Subcutaneous abdominal adipose tissue (tissue), 5 donors: ENCODE results near the gene SH2B2.

Source experiments
- H3K27ac ChIP-seq: one replicate; pipeline ENCODE4 v1.7.0; 2013; ENCODE audit warnings: low read depth, mild to moderate bottlenecking, inconsistent platforms, low read length, moderate library complexity
- H3K27me3 ChIP-seq, 5 donors: one replicate each; pipeline ENCODE4 v1.7.0; 2013; ENCODE audit warnings: low read length in 5 of 5, inconsistent platforms in 1 of 5; ENCODE audit not compliant: control insufficient read depth in 5 of 5, insufficient read depth in 4 of 5
- H3K36me3 ChIP-seq, 5 donors: one replicate each; pipeline ENCODE4 v1.7.0; 2013; ENCODE audit warnings: low read length in 5 of 5; ENCODE audit not compliant: control insufficient read depth in 5 of 5, insufficient read depth in 5 of 5
- H3K4me1 ChIP-seq, 5 donors: one replicate each; pipeline ENCODE4 v1.7.0; 2013; ENCODE audit warnings: low read length in 5 of 5, mild to moderate bottlenecking in 3 of 5, moderate library complexity in 1 of 5; ENCODE audit not compliant: control insufficient read depth in 5 of 5, insufficient read depth in 5 of 5
- H3K4me3 ChIP-seq, 5 donors: one replicate each; pipeline ENCODE4 v1.7.0; 2013; ENCODE audit warnings: low read length in 5 of 5, low read depth in 1 of 5
- H3K9ac ChIP-seq, 5 donors: one replicate each; pipeline ENCODE4 v1.7.0; 2013; ENCODE audit warnings: low read length in 5 of 5, mild to moderate bottlenecking in 4 of 5, moderate library complexity in 3 of 5
- H3K9me3 ChIP-seq, 5 donors: one replicate each; pipeline ENCODE4 v1.7.0; 2013; ENCODE audit warnings: low read length in 5 of 5; ENCODE audit not compliant: control insufficient read depth in 5 of 5
- donor health status: healthy.
- donor health status: healthy.
- donor health status: healthy.
- donor health status: healthy.
- donor health status: healthy.

The SH2B2 gene

DNA sequence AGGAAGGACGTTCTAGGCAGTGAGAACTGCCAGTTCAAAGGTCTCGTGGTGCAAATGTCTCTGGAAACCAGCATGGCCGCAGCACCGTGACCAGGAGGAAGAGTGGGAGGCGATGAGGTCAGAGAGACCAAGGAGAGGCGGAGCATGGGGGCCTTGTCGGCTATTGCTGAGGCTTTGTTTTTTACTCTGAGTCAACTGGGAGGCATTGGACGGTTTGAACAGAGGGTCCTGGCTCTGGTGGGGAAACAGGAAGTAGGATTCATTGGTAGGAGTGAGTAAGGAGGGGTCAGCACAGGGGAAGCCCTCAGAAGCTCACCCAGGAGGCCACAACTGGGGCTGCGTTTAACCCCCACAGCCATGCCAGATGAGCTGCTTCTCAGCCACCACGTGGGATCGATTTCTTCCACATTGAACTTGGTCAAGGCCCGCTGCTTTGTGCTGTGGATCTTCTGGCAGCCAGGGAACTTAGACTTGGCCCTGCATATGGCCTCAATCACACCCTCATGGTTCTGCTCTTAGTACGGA lies 22.2 kb upstream of the SH2B2 start:
- Histone ChIP-seq H3K9ac (no peak overlapping the region), H3K36me3 (no peaks in the 10 kb centered on the region), H3K27ac (no peak overlapping the region), H3K9me3 (no peaks in the 10 kb centered on the region), H3K27me3 (peaks cover 0 to 3% (median 0%) of the 10 kb centered on the region in 5 donors), H3K4me3 (no peak overlapping the region), H3K4me1 (no peaks in the 10 kb centered on the region)

DNA sequence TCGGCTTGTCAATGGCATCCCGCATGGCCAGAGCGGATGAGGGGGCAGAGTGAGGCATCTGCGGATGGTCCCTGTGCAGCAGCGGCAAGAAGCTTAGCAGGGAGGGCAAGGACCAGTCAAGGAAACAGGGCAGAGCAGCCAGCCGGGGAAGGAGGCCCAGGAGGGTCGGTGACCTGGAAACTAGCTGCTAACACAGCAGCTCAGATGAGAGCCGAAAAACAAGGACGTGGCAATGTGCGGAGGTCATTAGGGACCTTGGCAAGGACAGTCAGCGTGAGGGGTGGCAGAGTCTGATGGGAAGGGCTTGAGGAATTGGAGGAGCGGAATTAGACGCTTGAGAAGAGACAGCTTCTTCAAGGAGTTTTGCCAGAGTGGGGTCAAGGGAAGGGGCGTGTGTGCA lies 20.1 kb upstream of the SH2B2 start:
- H3K9ac ChIP-seq = no peak overlapping the region
- H3K27ac ChIP-seq = no peak overlapping the region
- no peaks in the 10 kb centered on the region for H3K36me3 ChIP-seq
- H3K9me3 ChIP-seq = no peaks in the 10 kb centered on the region
- peaks cover 0 to 3% (median 0%) of the 10 kb centered on the region in 5 donors for H3K27me3 ChIP-seq
- H3K4me1 ChIP-seq = no peaks in the 10 kb centered on the region
- no peak overlapping the region for H3K4me3 ChIP-seq

DNA sequence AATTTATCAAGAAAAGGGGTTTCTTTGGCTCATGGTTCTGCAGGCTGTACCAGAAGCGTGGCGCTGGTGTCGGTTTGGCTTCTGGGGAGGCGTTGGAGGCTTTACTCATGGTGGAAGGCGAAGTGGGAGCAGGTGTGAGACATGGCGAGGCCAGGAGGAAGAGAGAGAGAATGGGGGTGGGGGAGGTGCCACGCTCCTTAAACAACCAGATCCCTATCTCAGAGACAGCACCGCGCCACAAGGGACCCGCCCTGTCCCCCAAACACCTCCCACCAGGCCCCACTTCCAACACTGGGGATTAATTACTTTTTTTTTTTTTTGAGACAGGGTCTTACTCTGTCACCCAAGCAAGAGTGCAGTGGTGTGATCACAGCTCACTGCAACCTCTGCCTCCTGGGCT lies 18.0 kb upstream of the SH2B2 start:
- H3K36me3 ChIP-seq = no peaks in the 10 kb centered on the region
- no peaks in the 10 kb centered on the region for H3K9me3 ChIP-seq
- H3K27me3 ChIP-seq = peaks cover 0 to 3% (median 0%) of the 10 kb centered on the region in 5 donors
- H3K4me3 ChIP-seq = no peak overlapping the region
- peaks cover 0 to 3% (median 0%) of the 10 kb centered on the region in 5 donors for H3K4me1 ChIP-seq
- no peak overlapping the region for H3K9ac ChIP-seq
- H3K27ac ChIP-seq = no peak overlapping the region

DNA sequence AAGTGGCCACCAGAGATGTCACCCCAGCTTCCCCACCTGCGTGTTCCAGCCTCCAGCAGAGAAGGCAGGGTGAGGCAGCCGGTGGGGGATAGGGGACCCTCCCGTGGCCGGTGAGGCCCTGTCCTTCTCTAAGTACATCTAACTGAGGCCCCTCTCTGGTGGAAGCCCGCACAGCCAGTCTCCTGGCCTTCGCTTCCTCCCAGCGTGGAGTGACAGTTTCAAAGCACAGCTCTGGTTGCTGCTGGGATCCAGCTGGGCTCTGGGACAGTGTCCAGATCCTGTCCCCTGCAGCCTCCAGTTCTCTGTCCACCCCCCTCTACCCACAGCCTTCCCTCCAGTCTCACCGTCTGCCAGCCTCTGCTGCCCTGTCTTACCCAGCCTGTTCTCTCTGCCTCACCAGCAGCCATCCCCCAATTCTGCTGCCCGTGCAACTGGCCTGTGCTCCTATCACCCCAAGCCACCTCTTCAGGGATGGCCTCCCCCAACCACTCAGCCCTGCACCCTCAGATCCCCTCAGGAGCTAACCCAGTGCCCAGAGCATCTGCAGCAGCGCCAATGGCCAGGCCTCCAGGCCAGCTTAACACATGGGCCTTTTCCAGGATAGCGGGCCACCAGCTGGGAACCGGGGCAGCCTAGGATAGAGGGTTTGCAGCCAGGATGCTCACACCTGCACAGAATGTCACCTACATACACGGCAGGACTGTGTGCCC lies 16.3 kb upstream of the SH2B2 start:
- Histone ChIP-seq H3K9ac (no peak overlapping the region), H3K4me1 (peaks cover 0 to 3% (median 0%) of the 10 kb centered on the region in 5 donors), H3K27ac (no peak overlapping the region), H3K4me3 (no peak overlapping the region), H3K36me3 (peaks cover 0 to 3% (median 0%) of the 10 kb centered on the region in 5 donors), H3K9me3 (no peaks in the 10 kb centered on the region), H3K27me3 (peaks cover 0 to 3% (median 0%) of the 10 kb centered on the region in 5 donors)

DNA sequence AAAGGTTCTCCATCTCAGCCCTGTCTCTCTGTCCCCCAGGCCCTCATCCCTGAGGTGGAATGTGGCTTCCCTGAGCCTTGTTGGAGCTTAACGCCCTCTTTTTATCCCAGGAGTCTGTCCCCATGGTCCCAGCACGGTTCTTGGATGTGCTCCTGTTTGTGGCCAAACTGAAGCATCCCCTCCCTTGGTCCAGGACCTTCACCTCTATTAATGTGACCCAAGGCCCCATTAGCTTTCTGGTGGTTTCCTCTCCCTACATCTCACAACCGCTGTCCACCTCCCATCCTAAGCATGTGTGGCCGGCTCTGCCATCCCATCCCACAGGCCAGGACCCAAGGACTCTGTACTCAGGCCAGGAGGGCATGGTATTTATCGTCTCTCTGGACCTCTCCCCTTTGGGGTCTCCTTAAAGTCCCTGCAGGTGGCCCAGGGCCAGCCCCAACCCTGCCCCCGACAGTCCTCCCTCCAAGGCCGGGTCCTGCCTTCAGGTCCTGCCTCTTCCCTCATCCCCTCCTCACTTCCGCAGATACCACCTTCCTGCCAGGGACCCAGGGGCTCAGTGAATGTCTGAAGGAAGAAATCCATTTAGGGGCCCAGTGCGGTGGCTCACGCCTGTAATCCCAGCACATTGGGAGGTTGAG lies 15.4 kb upstream of the SH2B2 start:
- peaks cover 0 to 2% (median 0%) of the 10 kb centered on the region in 5 donors for H3K27me3 ChIP-seq
- peaks cover 0 to 3% (median 0%) of the 10 kb centered on the region in 5 donors for H3K36me3 ChIP-seq
- H3K9me3 ChIP-seq = no peaks in the 10 kb centered on the region
- no peak overlapping the region for H3K27ac ChIP-seq
- peaks cover 0 to 3% (median 0%) of the 10 kb centered on the region in 5 donors for H3K4me1 ChIP-seq
- no peak overlapping the region for H3K4me3 ChIP-seq
- no peak overlapping the region for H3K9ac ChIP-seq

DNA sequence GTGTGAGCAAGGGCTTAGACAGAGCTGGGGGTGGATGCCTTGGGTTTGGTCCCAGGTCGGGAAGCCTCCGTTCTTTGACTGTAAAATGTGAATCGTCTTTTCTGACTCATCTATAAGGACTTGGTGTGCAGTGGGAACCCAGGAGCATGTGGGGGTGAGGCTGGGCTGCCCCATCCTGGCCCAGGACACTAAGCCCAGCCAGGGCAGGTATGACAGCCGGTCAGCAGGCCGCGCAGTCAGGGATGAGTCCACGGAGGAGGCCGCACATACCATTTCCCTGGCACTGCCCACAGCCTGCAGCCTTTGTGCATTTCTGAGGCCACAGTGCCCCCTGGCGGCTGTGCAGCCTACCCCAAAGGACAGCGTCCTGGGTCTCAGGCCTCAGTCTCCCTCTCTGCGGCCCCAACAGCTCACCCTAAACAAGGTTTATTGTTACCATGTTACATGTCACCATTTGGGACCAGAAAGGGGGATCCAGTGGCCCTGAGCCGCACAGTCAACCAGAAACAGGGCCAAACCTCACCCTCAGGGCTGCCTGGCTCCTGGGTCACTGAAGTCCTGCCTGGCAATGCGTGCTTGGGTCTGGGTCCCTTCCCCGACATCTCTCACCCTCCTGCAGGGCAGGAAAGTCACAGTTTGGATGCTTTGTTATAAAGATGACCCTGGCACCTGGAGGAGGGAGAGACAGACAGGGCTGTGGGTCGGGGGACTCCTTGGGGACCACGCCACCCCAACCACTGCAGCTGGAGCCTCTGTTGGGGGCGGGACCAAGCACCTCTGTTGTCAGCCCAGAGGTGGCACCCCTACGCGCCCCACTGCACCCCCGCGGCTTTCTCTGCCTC lies 14.4 kb upstream of the SH2B2 start:
- Histone ChIP-seq H3K9me3 (no peaks in the 10 kb centered on the region), H3K4me3 (no peak overlapping the region), H3K27me3 (no peaks in the 10 kb centered on the region), H3K9ac (no peak overlapping the region), H3K27ac (no peak overlapping the region), H3K36me3 (peaks cover 0 to 3% (median 0%) of the 10 kb centered on the region in 5 donors), H3K4me1 (peaks cover 0 to 3% (median 0%) of the 10 kb centered on the region in 5 donors)

DNA sequence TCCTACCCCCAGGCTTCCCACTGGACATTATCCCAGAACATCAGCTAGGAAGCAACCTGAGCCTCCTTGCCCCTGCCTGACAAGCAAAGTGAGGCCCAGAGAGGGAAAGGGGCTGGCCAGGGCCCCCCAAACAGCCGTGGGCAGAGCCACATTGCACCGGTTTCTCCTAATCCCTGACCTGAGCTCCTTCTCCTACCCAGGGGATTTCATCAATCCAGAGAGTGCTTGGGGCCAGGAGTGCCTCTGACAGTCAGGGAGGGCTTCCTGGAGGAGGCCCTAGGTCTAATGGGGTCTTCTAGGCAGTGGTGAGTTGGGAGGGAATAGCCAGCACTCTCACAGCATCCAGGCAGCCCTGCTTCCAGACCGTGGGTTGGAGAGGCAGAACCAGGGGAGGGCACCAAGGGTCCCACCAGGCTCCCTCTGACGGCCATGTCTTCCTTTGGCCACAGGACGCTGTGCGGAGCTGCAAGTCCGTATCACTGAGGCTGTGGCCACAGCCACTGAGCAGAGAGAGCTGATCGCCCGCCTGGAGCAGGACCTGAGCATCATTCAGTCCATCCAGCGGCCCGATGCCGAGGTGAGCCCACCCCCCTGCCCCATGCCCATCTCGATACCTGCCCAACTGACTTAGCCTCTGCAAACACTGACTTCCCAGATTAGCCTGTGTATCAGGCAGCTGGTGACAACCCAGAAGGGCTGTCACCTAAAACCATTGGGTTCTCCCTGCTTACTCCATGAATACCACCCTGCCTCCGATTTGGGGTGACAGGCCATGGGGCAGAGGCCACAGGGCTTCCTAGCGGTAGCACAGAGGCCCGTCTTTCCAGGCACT lies 13.5 kb upstream of the SH2B2 start:
- Histone ChIP-seq H3K4me1 (peaks cover 0 to 3% (median 0%) of the 10 kb centered on the region in 5 donors), H3K9me3 (no peaks in the 10 kb centered on the region), H3K27me3 (no peaks in the 10 kb centered on the region), H3K4me3 (no peak overlapping the region), H3K36me3 (peaks cover 0 to 3% (median 0%) of the 10 kb centered on the region in 5 donors), H3K9ac (no peak overlapping the region), H3K27ac (no peak overlapping the region)

DNA sequence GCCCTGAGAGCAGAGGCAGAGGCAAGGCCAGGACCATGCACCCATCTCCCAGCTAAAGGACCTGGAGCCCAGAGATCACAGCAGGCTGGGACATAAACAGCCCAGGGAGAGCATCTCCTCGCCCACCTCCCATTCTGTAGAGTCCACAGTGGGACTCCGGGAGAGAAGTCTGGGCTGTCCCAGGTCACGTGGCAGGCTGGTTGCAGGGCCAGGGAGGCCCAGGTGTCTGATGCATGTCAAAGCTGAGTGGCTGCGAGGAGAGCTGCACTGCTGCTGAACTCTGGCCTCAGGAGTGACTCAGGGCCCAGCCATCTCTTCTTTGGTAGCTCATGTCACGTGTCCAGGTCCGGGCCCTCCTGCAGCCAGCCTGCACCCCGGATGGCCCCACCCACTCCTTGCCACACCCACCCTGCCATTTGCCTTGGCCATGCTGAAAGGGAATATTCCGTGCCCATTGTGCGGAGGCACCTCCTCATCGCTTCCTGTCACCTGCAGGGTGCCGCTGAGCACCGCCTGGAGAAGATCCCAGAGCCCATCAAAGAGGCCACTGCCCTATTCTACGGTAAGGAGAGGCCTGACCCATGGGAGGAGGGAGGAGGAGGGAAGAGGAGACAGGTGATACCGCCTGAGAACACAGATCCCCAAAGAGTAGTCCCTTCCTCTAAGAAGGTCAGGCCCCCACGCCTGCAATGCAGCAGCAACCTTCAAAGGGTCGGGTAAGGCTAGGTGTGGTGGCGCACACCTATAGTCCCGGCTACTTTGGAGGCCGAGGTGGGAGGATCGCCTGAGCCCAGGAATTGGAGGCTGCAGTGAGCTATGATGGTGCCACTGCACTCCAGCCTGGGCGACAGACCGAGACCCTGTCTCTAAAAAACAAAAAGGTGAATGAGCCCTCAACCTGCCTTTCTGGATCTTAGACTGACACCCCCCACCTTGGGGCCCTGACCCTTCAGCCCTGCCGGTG lies 12.6 kb upstream of the SH2B2 start:
- Histone ChIP-seq H3K27ac (no peak overlapping the region), H3K4me1 (peaks cover 0 to 3% (median 0%) of the 10 kb centered on the region in 5 donors), H3K27me3 (no peaks in the 10 kb centered on the region), H3K4me3 (no peak overlapping the region), H3K9ac (no peak overlapping the region), H3K36me3 (peaks cover 0 to 3% (median 0%) of the 10 kb centered on the region in 5 donors), H3K9me3 (no peaks in the 10 kb centered on the region)
